DND-41 (cell line): ENCODE data around the gene TXNDC11.

Experiments
- EZH2 ChIP-seq: IDR thresholded peaks from 3 replicates; pipeline ENCODE4 v1.6.1; 2012; ENCODE audit warnings: borderline replicate concordance, low read depth, mild to moderate bottlenecking, moderate library complexity, low read length, inconsistent platforms; ENCODE audit not compliant: severe bottlenecking
- TF ChIP-seq, protein P1 (sequence below): IDR thresholded peaks from 2 replicates; pipeline ENCODE4 v1.5.1; 2012; ENCODE audit warnings: borderline replicate concordance, low read length, moderate library complexity, mild to moderate bottlenecking; ENCODE audit not compliant: poor library complexity, severe bottlenecking; ENCODE audit errors: extremely low read depth

DNA sequence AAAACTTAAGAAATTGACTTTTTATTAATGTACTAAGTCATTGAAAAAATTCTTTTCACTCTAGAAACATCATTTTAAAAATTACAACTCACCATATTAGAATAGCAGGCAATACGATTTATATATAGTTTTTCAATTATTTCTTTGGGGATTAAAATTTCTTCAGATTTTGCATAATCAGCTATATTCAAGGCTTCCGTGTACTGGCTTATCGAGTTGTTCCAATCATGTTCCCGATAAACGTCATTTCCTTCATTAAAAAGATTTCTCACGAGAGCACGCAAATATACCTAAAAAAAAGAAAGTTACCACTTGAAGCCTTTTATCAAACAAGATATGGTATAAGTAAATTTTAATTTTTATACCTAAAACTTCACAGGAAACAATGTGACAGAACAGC, 36.4 kb upstream of the TXNDC11 start:
- TF ChIP-seq, protein P1, sequence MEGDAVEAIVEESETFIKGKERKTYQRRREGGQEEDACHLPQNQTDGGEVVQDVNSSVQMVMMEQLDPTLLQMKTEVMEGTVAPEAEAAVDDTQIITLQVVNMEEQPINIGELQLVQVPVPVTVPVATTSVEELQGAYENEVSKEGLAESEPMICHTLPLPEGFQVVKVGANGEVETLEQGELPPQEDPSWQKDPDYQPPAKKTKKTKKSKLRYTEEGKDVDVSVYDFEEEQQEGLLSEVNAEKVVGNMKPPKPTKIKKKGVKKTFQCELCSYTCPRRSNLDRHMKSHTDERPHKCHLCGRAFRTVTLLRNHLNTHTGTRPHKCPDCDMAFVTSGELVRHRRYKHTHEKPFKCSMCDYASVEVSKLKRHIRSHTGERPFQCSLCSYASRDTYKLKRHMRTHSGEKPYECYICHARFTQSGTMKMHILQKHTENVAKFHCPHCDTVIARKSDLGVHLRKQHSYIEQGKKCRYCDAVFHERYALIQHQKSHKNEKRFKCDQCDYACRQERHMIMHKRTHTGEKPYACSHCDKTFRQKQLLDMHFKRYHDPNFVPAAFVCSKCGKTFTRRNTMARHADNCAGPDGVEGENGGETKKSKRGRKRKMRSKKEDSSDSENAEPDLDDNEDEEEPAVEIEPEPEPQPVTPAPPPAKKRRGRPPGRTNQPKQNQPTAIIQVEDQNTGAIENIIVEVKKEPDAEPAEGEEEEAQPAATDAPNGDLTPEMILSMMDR: no peak
- TF ChIP-seq EZH2: no peak
